ENCODE results near the gene TBXA2R. TPM values are rescaled to one million over a fixed set of nuclear protein-coding genes. Genes with fewer than 3 reads are reported as not detected.
A peak's percentile ranks its signal among the peaks of the same experiment; 100 is the strongest.

The TBXA2R gene
- total and polyA plus RNA-seq, 5 donors from 2014 or later: 0.19 to 1.7 (median 0.73) TPM; not detected in 1

GRCh38 chr19:3620817-3621547, 14.3 kb upstream of the TBXA2R start:
- Histone ChIP-seq H3K27ac (ENCODE audit: insufficient read depth, low read length, poor library complexity, severe bottlenecking) (no peak overlapping the region), H3K27me3 (ENCODE audit: control insufficient read depth, insufficient read depth, low read length) (no peaks in the 10 kb centered on the region), H3K9me3 (ENCODE audit: control insufficient read depth in 2 of 2, low read length in 2 of 2) (no peaks in the 10 kb centered on the region), H3K36me3 (ENCODE audit: control insufficient read depth, insufficient read depth, low read length) (peaks cover 16% of the 10 kb centered on the region), H3K4me3 (ENCODE audit: low read depth, low read length) (no peak overlapping the region), H3K4me1 (ENCODE audit: control insufficient read depth, insufficient read depth, low read length, poor library complexity, severe bottlenecking) (peaks cover 19% of the 10 kb centered on the region)
- H3K36me3 Mint-ChIP-seq: peaks cover 8% of the 10 kb centered on the region
- peaks cover 2 to 25% (median 9%) of the 10 kb centered on the region in 4 donors for H3K4me1 Mint-ChIP-seq
- H3K27ac Mint-ChIP-seq: no peak overlapping the region
- DNase-seq (no peak), ATAC-seq (ENCODE audit: low read depth in 2 of 2) (no peak)
- H3K4me3 Mint-ChIP-seq: no peak overlapping the region
- H3K27me3 Mint-ChIP-seq: no peaks in the 10 kb centered on the region
- no peaks in the 10 kb centered on the region for H3K9me3 Mint-ChIP-seq

- Histone ChIP-seq H3K4me3 (ENCODE audit: low read depth, low read length) (no peak overlapping the region), H3K9me3 (ENCODE audit: control insufficient read depth in 2 of 2, low read length in 2 of 2) (no peaks in the 10 kb centered on the region), H3K27ac (ENCODE audit: insufficient read depth, low read length, poor library complexity, severe bottlenecking) (no peak overlapping the region), H3K27me3 (ENCODE audit: control insufficient read depth, insufficient read depth, low read length) (no peaks in the 10 kb centered on the region), H3K36me3 (ENCODE audit: control insufficient read depth, insufficient read depth, low read length) (peaks cover 16% of the 10 kb centered on the region), H3K4me1 (ENCODE audit: control insufficient read depth, insufficient read depth, low read length, poor library complexity, severe bottlenecking) (peaks cover 12% of the 10 kb centered on the region)
- Mint-ChIP-seq H3K27me3 (no peaks in the 10 kb centered on the region), H3K9me3 (no peaks in the 10 kb centered on the region), H3K4me3 (no peak overlapping the region), H3K27ac (no peak overlapping the region), H3K4me1 (peaks cover 0 to 20% (median 7%) of the 10 kb centered on the region in 4 donors), H3K36me3 (peaks cover 8% of the 10 kb centered on the region)
- ATAC-seq (ENCODE audit: low read depth in 2 of 2) (no peak), DNase-seq (no peak)
These were observed 13.6 kb upstream of the TBXA2R start for GRCh38 chr19:3620145-3620816.

DNA sequence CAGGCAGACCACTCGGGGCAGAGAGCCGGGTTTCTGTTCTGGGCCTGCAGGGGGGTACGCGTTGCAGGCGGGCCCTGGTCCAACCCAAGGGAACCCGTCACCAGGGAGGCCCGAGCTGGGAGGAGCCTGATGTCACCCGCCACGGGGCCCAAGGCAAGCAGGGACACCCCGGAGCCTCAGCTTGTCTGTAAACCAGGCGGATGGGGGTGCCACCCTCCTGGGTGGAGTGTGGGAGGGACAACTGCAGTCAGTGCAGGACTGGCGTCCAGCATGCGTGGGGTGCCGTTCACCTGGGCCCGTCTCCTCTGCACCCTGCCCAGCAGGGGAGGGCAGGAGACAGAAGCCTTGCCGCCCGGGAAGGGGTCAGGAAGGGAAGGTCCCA, 12.9 kb upstream of the TBXA2R start:
- H3K36me3 ChIP-seq (ENCODE audit: control insufficient read depth, insufficient read depth, low read length): peaks cover 16% of the 10 kb centered on the region
- H3K27me3 Mint-ChIP-seq: no peaks in the 10 kb centered on the region

DNA sequence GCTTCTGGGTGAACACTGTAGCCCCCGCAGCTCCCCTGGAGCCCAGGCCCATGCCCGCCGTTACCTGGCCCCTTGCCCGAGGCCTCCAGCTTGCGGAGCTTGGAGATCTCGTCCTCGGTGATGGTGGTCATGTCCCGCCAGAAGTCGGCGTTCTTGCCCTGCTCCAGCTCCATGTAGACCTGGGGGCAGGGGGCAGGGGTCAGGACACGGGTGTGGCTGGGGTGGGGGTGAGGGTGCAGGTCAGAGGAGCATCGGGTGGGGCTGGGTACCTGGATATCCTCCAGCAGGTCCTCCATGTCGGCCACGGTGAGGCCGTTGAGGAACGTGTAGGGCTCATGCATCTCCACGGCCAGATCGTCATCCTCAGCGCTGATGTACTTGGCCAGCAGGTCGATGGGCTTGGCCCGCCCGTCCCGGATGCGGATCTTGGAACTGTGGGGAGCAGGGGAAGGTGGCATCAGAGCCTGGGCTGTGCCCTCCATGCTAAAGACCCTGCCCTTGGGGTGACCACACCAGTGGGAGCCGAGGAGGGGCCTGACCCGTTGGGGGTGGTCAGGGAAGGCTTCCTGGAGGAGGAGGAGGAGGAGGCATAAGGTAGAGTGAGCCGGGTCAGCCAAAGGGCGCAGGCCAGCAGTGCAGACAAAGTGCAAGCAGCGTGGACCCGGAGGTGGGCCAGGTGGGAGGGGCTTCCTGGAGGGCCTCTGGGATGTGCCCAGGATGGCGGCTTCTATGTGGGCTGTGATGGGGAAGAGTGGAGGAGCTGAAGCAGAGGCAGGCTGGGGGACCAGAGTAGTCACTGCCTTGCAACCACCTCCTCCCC, 12.3 kb upstream of the TBXA2R start:
- peak overlapping the region in 1 of 3 donors; percentile 60 for H3K27ac Mint-ChIP-seq
- H3K4me1 Mint-ChIP-seq: peaks cover 0 to 7% (median 0%) of the 10 kb centered on the region in 4 donors
- H3K27ac ChIP-seq (ENCODE audit: insufficient read depth, low read length, poor library complexity, severe bottlenecking): no peak overlapping the region
- H3K4me1 ChIP-seq (ENCODE audit: control insufficient read depth, insufficient read depth, low read length, poor library complexity, severe bottlenecking): no peaks in the 10 kb centered on the region
- ATAC-seq (ENCODE audit: low read depth in 2 of 2): no peak
- H3K4me3 ChIP-seq (ENCODE audit: low read depth, low read length): no peak overlapping the region
- H3K36me3 ChIP-seq (ENCODE audit: control insufficient read depth, insufficient read depth, low read length): peaks cover 16% of the 10 kb centered on the region
- no peaks in the 10 kb centered on the region for H3K27me3 Mint-ChIP-seq
- H3K27me3 ChIP-seq (ENCODE audit: control insufficient read depth, insufficient read depth, low read length): no peaks in the 10 kb centered on the region
- peaks cover 8% of the 10 kb centered on the region for H3K36me3 Mint-ChIP-seq
- H3K9me3 Mint-ChIP-seq: no peaks in the 10 kb centered on the region
- DNase-seq: no peak
- no peaks in the 10 kb centered on the region for H3K9me3 ChIP-seq (ENCODE audit: control insufficient read depth in 2 of 2, low read length in 2 of 2)
- no peak overlapping the region for H3K4me3 Mint-ChIP-seq

More for the DNA sequence above, 12.9 kb upstream of the TBXA2R start:
- Mint-ChIP-seq H3K27ac (no peak overlapping the region), H3K9me3 (no peaks in the 10 kb centered on the region), H3K4me1 (peaks cover 0 to 13% (median 5%) of the 10 kb centered on the region in 4 donors), H3K4me3 (no peak overlapping the region), H3K36me3 (peaks cover 8% of the 10 kb centered on the region)
- ATAC-seq (ENCODE audit: low read depth in 2 of 2) (no peak), DNase-seq (no peak)
- no peak overlapping the region for H3K4me3 ChIP-seq (ENCODE audit: low read depth, low read length)
- no peaks in the 10 kb centered on the region for H3K9me3 ChIP-seq (ENCODE audit: control insufficient read depth in 2 of 2, low read length in 2 of 2)
- no peaks in the 10 kb centered on the region for H3K27me3 ChIP-seq (ENCODE audit: control insufficient read depth, insufficient read depth, low read length)
- no peak overlapping the region for H3K27ac ChIP-seq (ENCODE audit: insufficient read depth, low read length, poor library complexity, severe bottlenecking)
- peaks cover 6% of the 10 kb centered on the region for H3K4me1 ChIP-seq (ENCODE audit: control insufficient read depth, insufficient read depth, low read length, poor library complexity, severe bottlenecking)

- no peaks in the 10 kb centered on the region for H3K9me3 Mint-ChIP-seq
- Histone ChIP-seq H3K9me3 (ENCODE audit: control insufficient read depth in 2 of 2, low read length in 2 of 2) (no peaks in the 10 kb centered on the region), H3K36me3 (ENCODE audit: control insufficient read depth, insufficient read depth, low read length) (peaks cover 17% of the 10 kb centered on the region), H3K4me1 (ENCODE audit: control insufficient read depth, insufficient read depth, low read length, poor library complexity, severe bottlenecking) (no peaks in the 10 kb centered on the region), H3K27me3 (ENCODE audit: control insufficient read depth, insufficient read depth, low read length) (no peaks in the 10 kb centered on the region), H3K27ac (ENCODE audit: insufficient read depth, low read length, poor library complexity, severe bottlenecking) (no peak overlapping the region), H3K4me3 (ENCODE audit: low read depth, low read length) (no peak overlapping the region)
- ATAC-seq (ENCODE audit: low read depth in 2 of 2) (peak in 1 of 2 donors; percentile 44), DNase-seq (peak in 2 of 3 donors; percentile 32 to 36)
- H3K36me3 Mint-ChIP-seq: peaks cover 11% of the 10 kb centered on the region
- peaks cover 0 to 5% (median 0%) of the 10 kb centered on the region in 4 donors for H3K4me1 Mint-ChIP-seq
- no peak overlapping the region for H3K27ac Mint-ChIP-seq
- H3K4me3 Mint-ChIP-seq: peak overlapping the region in 1 of 4 donors; percentile 23
- H3K27me3 Mint-ChIP-seq: no peaks in the 10 kb centered on the region
These were observed 11.6 kb upstream of the TBXA2R start for GRCh38 chr19:3618144-3618810.

DNA sequence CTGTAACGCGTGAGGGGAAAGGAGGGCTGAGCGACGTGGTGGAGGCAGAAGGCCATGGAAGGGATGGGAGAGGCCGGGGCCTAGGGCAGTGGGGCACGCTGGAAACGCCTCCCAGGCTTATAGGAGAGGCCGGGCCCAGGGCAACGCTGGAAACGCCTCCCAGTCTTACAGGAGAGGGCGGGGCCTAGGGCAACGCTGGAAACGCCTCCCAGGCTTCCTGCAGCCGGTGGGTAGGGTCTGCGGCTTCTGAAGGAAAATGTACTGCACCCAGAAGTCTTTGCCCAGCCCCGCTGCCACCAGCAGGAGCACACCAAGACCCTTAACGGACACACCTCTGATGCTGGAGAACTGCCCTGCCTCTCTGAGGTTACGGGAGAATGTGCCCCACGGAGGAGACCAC, 10.8 kb upstream of the TBXA2R start:
- Mint-ChIP-seq H3K27me3 (no peaks in the 10 kb centered on the region), H3K4me1 (peaks cover 0 to 2% (median 0%) of the 10 kb centered on the region in 4 donors), H3K27ac (no peak overlapping the region), H3K36me3 (peaks cover 7% of the 10 kb centered on the region), H3K4me3 (no peak overlapping the region), H3K9me3 (no peaks in the 10 kb centered on the region)
- Histone ChIP-seq H3K4me1 (ENCODE audit: control insufficient read depth, insufficient read depth, low read length, poor library complexity, severe bottlenecking) (no peaks in the 10 kb centered on the region), H3K9me3 (ENCODE audit: control insufficient read depth in 2 of 2, low read length in 2 of 2) (no peaks in the 10 kb centered on the region), H3K27ac (ENCODE audit: insufficient read depth, low read length, poor library complexity, severe bottlenecking) (no peak overlapping the region), H3K27me3 (ENCODE audit: control insufficient read depth, insufficient read depth, low read length) (no peaks in the 10 kb centered on the region), H3K36me3 (ENCODE audit: control insufficient read depth, insufficient read depth, low read length) (peaks cover 12% of the 10 kb centered on the region), H3K4me3 (ENCODE audit: low read depth, low read length) (no peak overlapping the region)
- ATAC-seq (ENCODE audit: low read depth in 2 of 2) (no peak), DNase-seq (peak in 1 of 3 donors; percentile 30)

- peaks cover 8% of the 10 kb centered on the region for H3K36me3 Mint-ChIP-seq
- ATAC-seq (ENCODE audit: low read depth in 2 of 2) (no peak), DNase-seq (no peak)
- Histone ChIP-seq H3K36me3 (ENCODE audit: control insufficient read depth, insufficient read depth, low read length) (peaks cover 22% of the 10 kb centered on the region), H3K27ac (ENCODE audit: insufficient read depth, low read length, poor library complexity, severe bottlenecking) (no peak overlapping the region), H3K27me3 (ENCODE audit: control insufficient read depth, insufficient read depth, low read length) (no peaks in the 10 kb centered on the region), H3K9me3 (ENCODE audit: control insufficient read depth in 2 of 2, low read length in 2 of 2) (no peaks in the 10 kb centered on the region), H3K4me3 (ENCODE audit: low read depth, low read length) (no peak overlapping the region), H3K4me1 (ENCODE audit: control insufficient read depth, insufficient read depth, low read length, poor library complexity, severe bottlenecking) (no peaks in the 10 kb centered on the region)
- no peaks in the 10 kb centered on the region for H3K27me3 Mint-ChIP-seq
- H3K4me3 Mint-ChIP-seq: no peak overlapping the region
- no peaks in the 10 kb centered on the region for H3K4me1 Mint-ChIP-seq
- no peak overlapping the region for H3K27ac Mint-ChIP-seq
- H3K9me3 Mint-ChIP-seq: no peaks in the 10 kb centered on the region
These were observed 9.0 kb upstream of the TBXA2R start for GRCh38 chr19:3615524-3616135.

All from CD4-positive, CD25-positive, alpha-beta regulatory T cell (primary cell).